ENCODE results near the gene KRTAP10-6.

Gene KRTAP10-6

GRCh38 chr21:44592446-44593311, at the start of gene KRTAP10-6:
Gene KRTAP10-6 (minus strand): TSS chr21:44592505. CDS start chr21:44592484, 21 bp downstream.
- no peak for TF ChIP-seq TOX (CRISPR knock-in tag; IDR thresholded peaks at IDR 0.05; ENCODE audit: borderline replicate concordance)
- TF ChIP-seq ZNF8 (CRISPR knock-in tag; IDR thresholded peaks at IDR 0.05): no peak
- TF ChIP-seq SNAI2 (CRISPR knock-in tag; IDR thresholded peaks at IDR 0.05): no peak
- TF ChIP-seq RARB (CRISPR knock-in tag; IDR thresholded peaks at IDR 0.05): no peak
- TF ChIP-seq ZFP3 (CRISPR knock-in tag; IDR thresholded peaks at IDR 0.05): no peak
- TF ChIP-seq ARNTL (CRISPR knock-in tag; IDR thresholded peaks at IDR 0.05; ENCODE audit: borderline replicate concordance, low read depth): no peak
- no peak for TF ChIP-seq ZNF70 (CRISPR knock-in tag; IDR thresholded peaks at IDR 0.05)
- no peak for TF ChIP-seq POU6F1 (CRISPR knock-in tag; IDR thresholded peaks at IDR 0.05; ENCODE audit: borderline replicate concordance, low read depth)
- no peak for TF ChIP-seq GLIS3 (CRISPR knock-in tag; IDR thresholded peaks at IDR 0.05)
- TF ChIP-seq PPARA (CRISPR knock-in tag; IDR thresholded peaks at IDR 0.05; ENCODE audit: borderline replicate concordance): no peak
- TF ChIP-seq, protein P1, sequence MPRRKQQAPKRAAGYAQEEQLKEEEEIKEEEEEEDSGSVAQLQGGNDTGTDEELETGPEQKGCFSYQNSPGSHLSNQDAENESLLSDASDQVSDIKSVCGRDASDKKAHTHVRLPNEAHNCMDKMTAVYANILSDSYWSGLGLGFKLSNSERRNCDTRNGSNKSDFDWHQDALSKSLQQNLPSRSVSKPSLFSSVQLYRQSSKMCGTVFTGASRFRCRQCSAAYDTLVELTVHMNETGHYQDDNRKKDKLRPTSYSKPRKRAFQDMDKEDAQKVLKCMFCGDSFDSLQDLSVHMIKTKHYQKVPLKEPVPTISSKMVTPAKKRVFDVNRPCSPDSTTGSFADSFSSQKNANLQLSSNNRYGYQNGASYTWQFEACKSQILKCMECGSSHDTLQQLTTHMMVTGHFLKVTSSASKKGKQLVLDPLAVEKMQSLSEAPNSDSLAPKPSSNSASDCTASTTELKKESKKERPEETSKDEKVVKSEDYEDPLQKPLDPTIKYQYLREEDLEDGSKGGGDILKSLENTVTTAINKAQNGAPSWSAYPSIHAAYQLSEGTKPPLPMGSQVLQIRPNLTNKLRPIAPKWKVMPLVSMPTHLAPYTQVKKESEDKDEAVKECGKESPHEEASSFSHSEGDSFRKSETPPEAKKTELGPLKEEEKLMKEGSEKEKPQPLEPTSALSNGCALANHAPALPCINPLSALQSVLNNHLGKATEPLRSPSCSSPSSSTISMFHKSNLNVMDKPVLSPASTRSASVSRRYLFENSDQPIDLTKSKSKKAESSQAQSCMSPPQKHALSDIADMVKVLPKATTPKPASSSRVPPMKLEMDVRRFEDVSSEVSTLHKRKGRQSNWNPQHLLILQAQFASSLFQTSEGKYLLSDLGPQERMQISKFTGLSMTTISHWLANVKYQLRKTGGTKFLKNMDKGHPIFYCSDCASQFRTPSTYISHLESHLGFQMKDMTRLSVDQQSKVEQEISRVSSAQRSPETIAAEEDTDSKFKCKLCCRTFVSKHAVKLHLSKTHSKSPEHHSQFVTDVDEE (CRISPR knock-in tag; IDR thresholded peaks at IDR 0.05): no peak
- no peak for TF ChIP-seq ZNF565 (CRISPR knock-in tag; conservative IDR thresholded peaks at IDR 0.05; ENCODE audit: low read depth)
- TF ChIP-seq CREB5 (CRISPR knock-in tag; IDR thresholded peaks at IDR 0.05; ENCODE audit: low read depth): no peak
- no peak for TF ChIP-seq OSR1 (CRISPR knock-in tag; IDR thresholded peaks at IDR 0.05)
- no peak for TF ChIP-seq CSDC2 (CRISPR knock-in tag; IDR thresholded peaks at IDR 0.05)
- ATAC-seq: no peak

GRCh38 chr21:44640761-44641160, 48.5 kb upstream of the KRTAP10-6 start:
- no peak for ATAC-seq
- TF ChIP-seq TOX (CRISPR knock-in tag; IDR thresholded peaks at IDR 0.05; ENCODE audit: borderline replicate concordance): no peak
- TF ChIP-seq, protein P1 (CRISPR knock-in tag; IDR thresholded peaks at IDR 0.05): no peak

- no peak for TF ChIP-seq CSDC2 (CRISPR knock-in tag; IDR thresholded peaks at IDR 0.05)
- TF ChIP-seq ZFP30 (CRISPR knock-in tag; IDR thresholded peaks at IDR 0.05): no peak
- no peak for TF ChIP-seq TOX (CRISPR knock-in tag; IDR thresholded peaks at IDR 0.05; ENCODE audit: borderline replicate concordance)
- no peak for TF ChIP-seq PATZ1 (CRISPR knock-in tag; IDR thresholded peaks at IDR 0.05; ENCODE audit: borderline replicate concordance)
- no peak for TF ChIP-seq ZFP3 (CRISPR knock-in tag; IDR thresholded peaks at IDR 0.05)
- TF ChIP-seq, protein P1 (CRISPR knock-in tag; IDR thresholded peaks at IDR 0.05): no peak
- TF ChIP-seq CREB5 (CRISPR knock-in tag; IDR thresholded peaks at IDR 0.05; ENCODE audit: low read depth): no peak
- no peak for TF ChIP-seq ARNTL (CRISPR knock-in tag; IDR thresholded peaks at IDR 0.05; ENCODE audit: borderline replicate concordance, low read depth)
- no peak for TF ChIP-seq ZNF8 (CRISPR knock-in tag; IDR thresholded peaks at IDR 0.05)
- TF ChIP-seq PPARA (CRISPR knock-in tag; IDR thresholded peaks at IDR 0.05; ENCODE audit: borderline replicate concordance): no peak
- no peak for TF ChIP-seq ZC3H10 (CRISPR knock-in tag; IDR thresholded peaks at IDR 0.05)
- TF ChIP-seq ESRRG (CRISPR knock-in tag; IDR thresholded peaks at IDR 0.05): no peak
- no peak for TF ChIP-seq SNAI2 (CRISPR knock-in tag; IDR thresholded peaks at IDR 0.05)
- TF ChIP-seq TCF4 (CRISPR knock-in tag; IDR thresholded peaks at IDR 0.05; ENCODE audit: borderline replicate concordance): no peak
- no peak for ATAC-seq
These were observed 47.0 kb upstream of the KRTAP10-6 start for GRCh38 chr21:44639331-44639655.
